ENCODE measurements around the gene NEAT1. TPM values are rescaled to one million over a fixed set of nuclear protein-coding genes. Genes with fewer than 3 reads are reported as not detected.

NEAT1 gene
- total RNA-seq, 4 donors from 2014 or later = 370 to 782 (median 680) TPM

DNA sequence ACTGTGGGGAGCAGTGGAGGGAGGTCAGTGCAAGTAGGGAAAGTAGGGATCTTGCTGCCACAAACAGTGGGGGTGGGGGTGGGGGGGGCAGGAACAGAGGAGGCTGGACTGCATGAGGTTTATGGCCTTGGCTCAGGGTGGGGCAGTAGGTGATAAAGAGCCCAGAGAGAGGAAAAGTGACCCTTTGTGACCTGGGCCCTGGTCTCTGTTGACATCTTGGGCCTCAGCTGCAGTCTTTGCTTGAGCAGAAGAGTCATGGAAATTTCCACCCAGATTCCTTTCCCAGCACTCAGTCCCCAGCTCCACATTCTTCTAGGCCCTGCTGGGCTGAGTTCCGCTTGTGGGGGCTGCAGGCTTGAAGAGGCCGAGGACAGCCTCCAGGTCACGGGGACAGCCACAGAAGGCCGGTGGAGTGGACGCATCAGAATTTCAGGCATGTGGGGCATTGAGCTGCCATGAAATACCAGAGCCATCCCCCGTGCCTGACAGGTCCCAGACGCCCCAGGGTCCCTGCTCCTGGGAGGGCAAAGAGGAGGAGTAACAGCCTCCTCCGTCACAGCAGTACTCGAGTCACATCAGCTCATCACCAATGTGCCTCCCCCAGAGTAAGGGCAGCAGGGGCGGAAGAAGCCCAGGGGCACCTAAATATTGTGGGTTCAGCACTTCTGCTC lies 66.6 kb downstream of the NEAT1 start:
- WGBS, 2 donors (ENCODE audit: low coverage in 1 of 2) = 59% methylated on average over 10 of the region's 10 CpGs; no CpG with 5 or more reads in 1 of the 2 donors
- H3K4me1 ChIP-seq = peaks cover 80 to 93% (median 89%) of the 10 kb centered on the region in 4 donors
- no peak overlapping the region for H3K4me3 ChIP-seq
- H3K9me3 ChIP-seq = no peaks in the 10 kb centered on the region
- intact Hi-C loops (cut with DNase I; ENCODE audit: low total_unique reads) = no loop called here
- peak overlapping the region; percentile 98 to 100 (median 99) for H3K27ac ChIP-seq
- in situ Hi-C loops (cut with MboI; ENCODE audit: low pct_ligation_motif_present in 1 of 4, low pct_unique_long_range_greater_than_20kb in 1 of 4, low sequenced_read_pairs in 3 of 4) = no loop called here
- no peaks in the 10 kb centered on the region for H3K27me3 ChIP-seq
- H3K36me3 ChIP-seq = no peaks in the 10 kb centered on the region
- peak; percentile 60 for DNase-seq
- TF ChIP-seq POLR2AphosphoS5 (IDR thresholded peaks at IDR 0.05) (peak; percentile 43 to 53 (median 52)), EP300 (IDR thresholded peaks at IDR 0.05; ENCODE audit: low read depth) (no peak)

DNA sequence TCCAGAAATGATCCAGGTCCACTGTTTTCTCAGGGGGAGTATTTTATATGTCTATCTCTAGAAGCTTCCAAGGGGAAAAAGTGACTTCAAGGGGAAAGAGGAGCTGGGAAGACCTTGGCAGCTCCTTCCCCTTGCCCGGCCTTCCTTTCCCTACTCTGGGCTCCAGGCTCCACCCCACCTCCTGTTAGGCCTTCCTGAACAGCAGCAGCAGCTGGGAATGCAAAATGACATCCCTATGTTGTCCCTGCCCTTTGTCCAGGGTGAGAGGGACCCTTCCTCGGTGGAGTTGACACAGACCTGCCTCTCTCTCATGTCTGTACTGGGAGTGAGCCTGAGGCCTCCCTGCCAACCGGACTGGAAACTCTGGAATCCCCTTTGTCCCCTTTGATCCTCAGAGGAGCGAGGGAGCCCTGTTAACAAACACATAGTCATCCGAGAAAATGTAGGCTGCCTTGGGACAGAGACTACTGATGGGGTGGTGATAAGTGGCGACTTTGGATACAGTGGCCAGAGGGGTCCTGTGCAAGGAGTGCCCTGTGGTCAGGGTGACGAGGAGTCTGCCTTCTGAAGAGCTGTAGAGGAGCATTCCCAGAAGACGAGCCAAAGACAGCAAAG lies 67.2 kb downstream of the NEAT1 start:
- WGBS, 2 donors (ENCODE audit: low coverage in 1 of 2) = 20 to 42% methylated on average over 5 to 8 of the region's 8 CpGs
- Histone ChIP-seq H3K27me3 (no peaks in the 10 kb centered on the region), H3K27ac (peak overlapping the region; percentile 98 to 100 (median 99)), H3K36me3 (no peaks in the 10 kb centered on the region), H3K4me3 (no peak overlapping the region), H3K9me3 (no peaks in the 10 kb centered on the region), H3K4me1 (peaks cover 86 to 97% (median 94%) of the 10 kb centered on the region in 4 donors)
- TF ChIP-seq EP300 (IDR thresholded peaks at IDR 0.05; ENCODE audit: low read depth) (no peak), POLR2A (IDR thresholded peaks at IDR 0.05) (no peak), POLR2AphosphoS5 (IDR thresholded peaks at IDR 0.05) (no peak)
- TF ChIP-seq, protein P1, sequence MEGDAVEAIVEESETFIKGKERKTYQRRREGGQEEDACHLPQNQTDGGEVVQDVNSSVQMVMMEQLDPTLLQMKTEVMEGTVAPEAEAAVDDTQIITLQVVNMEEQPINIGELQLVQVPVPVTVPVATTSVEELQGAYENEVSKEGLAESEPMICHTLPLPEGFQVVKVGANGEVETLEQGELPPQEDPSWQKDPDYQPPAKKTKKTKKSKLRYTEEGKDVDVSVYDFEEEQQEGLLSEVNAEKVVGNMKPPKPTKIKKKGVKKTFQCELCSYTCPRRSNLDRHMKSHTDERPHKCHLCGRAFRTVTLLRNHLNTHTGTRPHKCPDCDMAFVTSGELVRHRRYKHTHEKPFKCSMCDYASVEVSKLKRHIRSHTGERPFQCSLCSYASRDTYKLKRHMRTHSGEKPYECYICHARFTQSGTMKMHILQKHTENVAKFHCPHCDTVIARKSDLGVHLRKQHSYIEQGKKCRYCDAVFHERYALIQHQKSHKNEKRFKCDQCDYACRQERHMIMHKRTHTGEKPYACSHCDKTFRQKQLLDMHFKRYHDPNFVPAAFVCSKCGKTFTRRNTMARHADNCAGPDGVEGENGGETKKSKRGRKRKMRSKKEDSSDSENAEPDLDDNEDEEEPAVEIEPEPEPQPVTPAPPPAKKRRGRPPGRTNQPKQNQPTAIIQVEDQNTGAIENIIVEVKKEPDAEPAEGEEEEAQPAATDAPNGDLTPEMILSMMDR (IDR thresholded peaks at IDR 0.05) = no peak
- in situ Hi-C loops (cut with MboI; ENCODE audit: low pct_ligation_motif_present in 1 of 4, low pct_unique_long_range_greater_than_20kb in 1 of 4, low sequenced_read_pairs in 3 of 4) = no loop called here
- peak; percentile 52 for DNase-seq
- intact Hi-C loops (cut with DNase I; ENCODE audit: low total_unique reads) = no loop called here

DNA sequence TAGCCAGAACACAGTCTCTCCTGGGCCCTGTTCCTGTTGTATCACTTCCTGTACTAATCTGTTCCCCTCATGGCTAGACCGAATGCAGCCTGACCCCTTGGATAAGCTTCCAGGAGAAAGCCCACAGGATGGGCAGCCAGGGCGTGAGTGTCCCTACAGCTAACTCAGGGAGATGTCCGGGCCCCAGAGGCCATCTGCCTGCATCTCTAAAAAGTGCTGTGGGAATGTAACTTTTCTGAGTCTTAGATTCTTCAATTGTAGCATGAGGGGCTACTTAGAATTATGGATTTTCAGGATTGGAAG lies 68.5 kb downstream of the NEAT1 start:
- WGBS, 2 donors (ENCODE audit: low coverage in 1 of 2) = 62% methylated on average over 3 of the region's 3 CpGs; no CpG with 5 or more reads in 1 of the 2 donors
- no peak for DNase-seq
- in situ Hi-C loops (cut with MboI; ENCODE audit: low pct_ligation_motif_present in 1 of 4, low pct_unique_long_range_greater_than_20kb in 1 of 4, low sequenced_read_pairs in 3 of 4) = no loop called here
- H3K4me3 ChIP-seq = no peak overlapping the region
- intact Hi-C loops (cut with DNase I; ENCODE audit: low total_unique reads) = no loop called here
- no peaks in the 10 kb centered on the region for H3K27me3 ChIP-seq
- H3K36me3 ChIP-seq = no peaks in the 10 kb centered on the region
- H3K9me3 ChIP-seq = no peaks in the 10 kb centered on the region
- peaks cover 92 to 95% (median 95%) of the 10 kb centered on the region in 4 donors for H3K4me1 ChIP-seq
- TF ChIP-seq POLR2A (IDR thresholded peaks at IDR 0.05) = no peak
- TF ChIP-seq POLR2AphosphoS5 (IDR thresholded peaks at IDR 0.05) = no peak
- TF ChIP-seq, protein P1 (IDR thresholded peaks at IDR 0.05) = no peak
- no peak for TF ChIP-seq EP300 (IDR thresholded peaks at IDR 0.05; ENCODE audit: low read depth)
- peak overlapping the region; percentile 98 to 100 (median 99) for H3K27ac ChIP-seq

DNA sequence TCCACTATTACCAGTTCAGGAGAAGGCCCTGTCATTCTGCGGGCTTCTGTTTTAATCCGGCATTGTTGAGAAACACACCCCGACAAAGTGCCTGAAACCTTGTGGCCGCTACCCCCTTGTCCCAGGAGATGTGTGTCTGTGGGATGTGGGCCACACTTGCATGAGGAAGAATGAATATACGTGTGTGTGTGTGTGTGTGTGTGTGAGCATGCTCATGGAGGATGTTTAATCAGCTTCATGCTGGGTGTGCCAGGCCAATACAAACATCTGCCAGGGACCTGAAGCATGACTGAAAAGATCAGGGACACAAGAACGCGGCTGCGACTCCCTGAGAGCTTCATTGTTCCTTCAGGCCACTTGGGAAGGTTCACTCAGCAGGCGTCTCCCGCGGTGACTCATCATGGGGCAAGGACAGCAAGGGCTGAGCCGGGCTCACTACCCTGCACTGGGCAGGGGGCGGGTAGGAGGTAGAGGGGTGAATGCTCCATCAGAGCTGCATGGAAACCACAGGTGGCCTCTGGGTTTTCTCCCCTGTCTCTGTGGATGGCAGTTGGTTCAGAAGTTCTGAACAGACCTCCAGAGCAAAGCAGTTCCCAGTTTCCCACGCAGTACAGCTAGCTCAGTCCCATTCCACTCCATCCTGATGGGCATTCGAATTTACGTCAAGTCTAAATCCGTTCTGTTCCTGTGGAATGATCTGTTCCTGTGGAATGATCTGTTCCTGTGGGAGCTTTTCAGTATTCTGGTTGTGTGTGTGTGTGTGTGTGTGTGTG lies 69.2 kb downstream of the NEAT1 start:
- 16 to 23% methylated on average over 3 to 17 of the region's 17 CpGs for WGBS, 2 donors (ENCODE audit: low coverage in 1 of 2)
- Histone ChIP-seq H3K36me3 (no peaks in the 10 kb centered on the region), H3K9me3 (no peaks in the 10 kb centered on the region), H3K4me3 (no peak overlapping the region), H3K27ac (peak overlapping the region; percentile 98 to 100 (median 99)), H3K4me1 (peaks cover 94 to 97% (median 96%) of the 10 kb centered on the region in 4 donors), H3K27me3 (no peaks in the 10 kb centered on the region)
- TF ChIP-seq, protein P1 (IDR thresholded peaks at IDR 0.05) = no peak
- TF ChIP-seq EP300 (IDR thresholded peaks at IDR 0.05; ENCODE audit: low read depth) (peak; percentile 81), POLR2A (IDR thresholded peaks at IDR 0.05) (peak; percentile 82), POLR2AphosphoS5 (IDR thresholded peaks at IDR 0.05) (peak; percentile 60 to 91 (median 89))
- DNase-seq = peak; percentile 90
- intact Hi-C loops (cut with DNase I; ENCODE audit: low total_unique reads) = no loop called here
- in situ Hi-C loops (cut with MboI; ENCODE audit: low pct_ligation_motif_present in 1 of 4, low pct_unique_long_range_greater_than_20kb in 1 of 4, low sequenced_read_pairs in 3 of 4) = no loop called here
